ENCODE data around the gene LHB.

LHB gene

GRCh38 chr19:49017041-49017665 is at the start of gene LHB:
TSS of gene LHB (minus strand) at chr19:49017091. CDS start at chr19:49017081, 10 bp downstream.
- TF ChIP-seq, protein P1, sequence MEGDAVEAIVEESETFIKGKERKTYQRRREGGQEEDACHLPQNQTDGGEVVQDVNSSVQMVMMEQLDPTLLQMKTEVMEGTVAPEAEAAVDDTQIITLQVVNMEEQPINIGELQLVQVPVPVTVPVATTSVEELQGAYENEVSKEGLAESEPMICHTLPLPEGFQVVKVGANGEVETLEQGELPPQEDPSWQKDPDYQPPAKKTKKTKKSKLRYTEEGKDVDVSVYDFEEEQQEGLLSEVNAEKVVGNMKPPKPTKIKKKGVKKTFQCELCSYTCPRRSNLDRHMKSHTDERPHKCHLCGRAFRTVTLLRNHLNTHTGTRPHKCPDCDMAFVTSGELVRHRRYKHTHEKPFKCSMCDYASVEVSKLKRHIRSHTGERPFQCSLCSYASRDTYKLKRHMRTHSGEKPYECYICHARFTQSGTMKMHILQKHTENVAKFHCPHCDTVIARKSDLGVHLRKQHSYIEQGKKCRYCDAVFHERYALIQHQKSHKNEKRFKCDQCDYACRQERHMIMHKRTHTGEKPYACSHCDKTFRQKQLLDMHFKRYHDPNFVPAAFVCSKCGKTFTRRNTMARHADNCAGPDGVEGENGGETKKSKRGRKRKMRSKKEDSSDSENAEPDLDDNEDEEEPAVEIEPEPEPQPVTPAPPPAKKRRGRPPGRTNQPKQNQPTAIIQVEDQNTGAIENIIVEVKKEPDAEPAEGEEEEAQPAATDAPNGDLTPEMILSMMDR (IDR thresholded peaks at IDR 0.05; ENCODE audit: low read depth, low read length) = no peak
- DNase-seq = no peak
- Histone ChIP-seq H3K9me3 (ENCODE audit: severe bottlenecking) (no peaks in the 10 kb centered on the region), H3K36me3 (peaks cover 36% of the 10 kb centered on the region), H3K27me3 (ENCODE audit: insufficient read depth, low read depth, severe bottlenecking) (no peaks in the 10 kb centered on the region), H3K27ac (0 out of 2 replicates have a peak within 1 kb of the TSS, but pooled peaks have one; percentile 22), H3K4me3 (ENCODE audit: low read depth, low read length) (peak within 1 kb of the TSS; percentile 26)

DNA sequence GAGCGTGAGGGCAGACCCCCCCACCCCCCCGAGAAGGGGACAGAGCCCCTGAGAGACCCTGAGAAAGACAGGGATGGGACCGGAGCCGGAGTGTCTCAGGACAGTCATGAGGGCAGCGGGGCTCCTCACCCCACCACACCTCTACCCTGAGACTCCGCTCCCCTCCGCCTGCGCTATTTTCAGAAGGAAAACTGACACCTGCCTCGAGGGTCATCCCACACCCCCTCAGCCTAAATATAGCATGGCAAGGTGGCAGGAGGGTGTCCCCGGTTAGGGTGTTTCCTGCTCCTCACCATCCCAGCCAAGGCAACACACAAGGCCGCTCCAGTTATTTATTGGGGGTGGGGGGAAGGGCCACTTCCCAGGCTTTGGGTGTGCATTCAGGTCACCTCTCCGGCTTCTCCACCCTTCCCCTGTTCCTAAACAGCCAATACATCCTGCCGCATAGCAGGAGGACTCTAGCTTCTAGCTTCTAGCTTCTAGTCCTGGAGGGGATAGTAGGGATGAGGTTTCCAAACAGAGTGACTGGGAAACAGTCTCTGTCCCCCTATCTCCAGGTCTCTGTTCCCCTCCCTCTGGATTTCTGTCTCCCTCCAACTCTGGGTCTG is 49.1 kb upstream of the LHB start:
- no peak overlapping the region; the same call in 1 of the 2 replicates for H3K27ac ChIP-seq
- DNase-seq = no peak
- H3K27me3 ChIP-seq (ENCODE audit: insufficient read depth, low read depth, severe bottlenecking) = no peaks in the 10 kb centered on the region
- H3K9me3 ChIP-seq (ENCODE audit: severe bottlenecking) = no peaks in the 10 kb centered on the region
- no peaks in the 10 kb centered on the region for H3K36me3 ChIP-seq
- TF ChIP-seq, protein P1 (IDR thresholded peaks at IDR 0.05; ENCODE audit: low read depth, low read length) = no peak
- H3K4me3 ChIP-seq (ENCODE audit: low read depth, low read length) = no peak overlapping the region

GRCh38 chr19:49064768-49065611 is 48.1 kb upstream of the LHB start, which contains the start of gene NTF4:
TSS of gene NTF4 (minus strand) at chr19:49064818. CDS start at chr19:49061997, 2,821 bp downstream.
- H3K9me3 ChIP-seq (ENCODE audit: severe bottlenecking) = no peaks in the 10 kb centered on the region
- peak within 1 kb of the TSS; percentile 43 for H3K4me3 ChIP-seq (ENCODE audit: low read depth, low read length)
- H3K27me3 ChIP-seq (ENCODE audit: insufficient read depth, low read depth, severe bottlenecking) = no peaks in the 10 kb centered on the region
- no peaks in the 10 kb centered on the region for H3K36me3 ChIP-seq
- no peak within 1 kb of the TSS for H3K27ac ChIP-seq
- DNase-seq = peak; percentile 81
- TF ChIP-seq, protein P1 (IDR thresholded peaks at IDR 0.05; ENCODE audit: low read depth, low read length) = no peak

DNA sequence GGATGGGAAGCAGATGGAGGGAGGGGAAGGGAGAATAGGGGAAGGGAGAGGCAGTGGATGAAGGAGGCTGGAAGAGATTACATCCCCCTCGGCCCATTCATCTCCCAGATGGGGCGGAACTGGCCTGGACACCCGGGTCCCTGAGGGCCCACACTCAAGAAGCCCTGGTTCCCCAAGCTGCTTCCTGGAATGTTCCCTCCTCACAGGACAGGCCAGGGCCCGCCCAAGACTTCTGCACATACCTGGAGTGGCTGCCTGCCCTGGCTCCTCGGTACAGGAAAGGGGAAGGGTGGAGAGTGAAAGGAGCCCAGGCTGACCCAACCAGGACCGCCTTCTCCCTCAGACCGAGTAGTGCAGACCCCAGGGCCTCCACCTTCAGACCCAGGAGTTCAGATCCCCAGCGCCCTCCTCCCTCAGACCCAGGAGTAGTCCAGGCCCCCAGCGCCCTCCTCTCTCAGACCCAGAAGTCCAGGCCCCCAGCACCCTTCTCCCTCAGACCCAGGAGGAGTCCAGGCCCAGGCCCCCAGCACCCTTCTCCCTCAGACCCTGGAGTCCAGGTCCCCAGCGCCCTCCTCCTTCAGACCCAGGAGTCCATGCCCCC is 47.2 kb upstream of the LHB start:
- H3K27me3 ChIP-seq (ENCODE audit: insufficient read depth, low read depth, severe bottlenecking) = no peaks in the 10 kb centered on the region
- H3K27ac ChIP-seq = no peak overlapping the region
- H3K9me3 ChIP-seq (ENCODE audit: severe bottlenecking) = no peaks in the 10 kb centered on the region
- DNase-seq = no peak
- H3K36me3 ChIP-seq = no peaks in the 10 kb centered on the region
- peak overlapping the region; percentile 43; the same call in 1 of the 2 replicates for H3K4me3 ChIP-seq (ENCODE audit: low read depth, low read length)
- TF ChIP-seq, protein P1 (IDR thresholded peaks at IDR 0.05; ENCODE audit: low read depth, low read length) = no peak

GRCh38 chr19:49061445-49061844 is 44.6 kb upstream of the LHB start:
- Histone ChIP-seq H3K9me3 (ENCODE audit: severe bottlenecking) (no peaks in the 10 kb centered on the region), H3K4me3 (ENCODE audit: low read depth, low read length) (no peak overlapping the region), H3K36me3 (no peaks in the 10 kb centered on the region), H3K27me3 (ENCODE audit: insufficient read depth, low read depth, severe bottlenecking) (no peaks in the 10 kb centered on the region), H3K27ac (no peak overlapping the region)
- DNase-seq = no peak
- TF ChIP-seq, protein P1 (IDR thresholded peaks at IDR 0.05; ENCODE audit: low read depth, low read length) = no peak
